ENCODE measurements around the gene NDUFAF2.

The NDUFAF2 gene

GRCh38 chr5:61137835-61138234 is 192.8 kb downstream of the NDUFAF2 start:
- no peak for DNase-seq

GRCh38 chr5:61139094-61139873 is 194.3 kb downstream of the NDUFAF2 start:
- no peak for DNase-seq

DNA sequence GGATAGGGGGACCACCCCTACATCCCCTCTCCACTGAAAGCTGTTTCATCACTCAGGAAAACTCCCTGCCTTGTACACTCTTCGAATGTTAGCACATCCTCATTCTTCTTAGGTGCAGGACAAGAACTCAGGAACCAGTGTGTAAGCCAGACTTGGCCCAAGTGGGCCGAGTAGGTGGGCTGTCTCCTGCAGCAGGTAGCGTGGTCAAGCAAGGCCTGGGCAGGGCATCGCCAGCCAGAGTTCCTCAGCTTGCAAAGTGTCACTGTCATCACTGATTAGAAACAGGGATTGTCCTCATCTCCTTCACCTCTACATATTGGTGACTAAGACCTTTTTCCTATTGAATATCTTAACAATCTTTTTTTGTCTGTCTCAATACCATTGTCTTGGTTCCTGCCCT is 194.9 kb downstream of the NDUFAF2 start:
- no peak for DNase-seq

DNA sequence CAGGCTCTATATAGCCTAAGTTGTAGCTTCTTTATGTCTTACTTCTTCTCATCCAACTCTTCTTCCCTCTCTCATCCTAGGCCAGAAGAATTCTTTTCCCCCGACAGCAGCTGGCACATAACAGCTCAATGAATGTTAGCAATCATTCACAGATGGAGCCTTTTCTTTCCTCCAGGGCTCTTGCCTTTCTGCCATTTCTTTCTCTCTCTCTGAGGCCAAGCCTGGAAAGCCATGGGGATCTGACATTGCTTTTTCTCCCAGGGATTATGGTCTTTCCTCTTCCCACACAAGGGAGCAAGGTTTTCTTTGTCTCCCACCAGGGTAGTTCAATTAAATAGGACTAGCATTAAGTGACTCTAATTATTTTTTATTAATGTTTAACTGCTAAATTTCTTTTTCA is 196.8 kb downstream of the NDUFAF2 start:
- no peak for DNase-seq

GRCh38 chr5:61142391-61142790 is 197.4 kb downstream of the NDUFAF2 start:
- DNase-seq = no peak

DNA sequence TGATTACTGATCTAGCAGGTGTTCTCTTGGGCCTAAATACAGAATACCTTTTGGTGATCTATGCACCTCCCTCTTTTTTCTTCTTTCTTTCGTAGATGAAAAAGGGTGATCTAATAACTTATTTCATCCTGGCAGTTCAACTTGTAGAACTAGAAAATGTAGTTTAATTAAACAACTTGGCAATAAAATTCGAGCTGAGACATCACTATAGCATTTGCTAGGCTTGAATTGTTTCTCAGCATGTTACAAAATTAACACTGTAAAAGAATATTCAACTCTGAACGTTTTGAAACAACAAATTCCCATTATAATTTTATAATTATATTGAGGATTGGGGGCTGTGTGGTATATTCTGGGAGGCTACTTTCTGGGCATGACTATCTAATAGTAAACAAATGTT is 197.8 kb downstream of the NDUFAF2 start:
- DNase-seq = no peak

- DNase-seq = no peak
Measured at GRCh38 chr5:61148515-61148914, 203.5 kb downstream of the NDUFAF2 start.

DNA sequence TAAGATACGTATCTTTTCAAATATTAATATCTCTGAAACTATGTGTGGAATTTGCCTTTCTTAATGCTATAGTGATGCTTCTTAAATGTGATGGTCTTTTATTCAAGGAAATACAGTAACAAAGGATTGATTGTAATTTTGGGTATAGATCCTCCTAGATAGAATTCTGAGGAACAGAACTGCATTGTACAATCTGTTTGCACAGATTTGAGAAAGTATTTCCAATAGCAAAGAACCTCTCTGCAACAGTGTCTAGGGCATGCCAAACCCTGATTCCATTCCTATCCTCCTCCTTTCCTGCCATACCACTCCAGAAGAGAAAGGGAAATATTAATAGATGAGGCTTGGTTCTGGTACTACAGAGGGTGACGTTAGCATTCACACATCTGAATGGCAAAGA is 206.9 kb downstream of the NDUFAF2 start:
- DNase-seq = no peak

DNA sequence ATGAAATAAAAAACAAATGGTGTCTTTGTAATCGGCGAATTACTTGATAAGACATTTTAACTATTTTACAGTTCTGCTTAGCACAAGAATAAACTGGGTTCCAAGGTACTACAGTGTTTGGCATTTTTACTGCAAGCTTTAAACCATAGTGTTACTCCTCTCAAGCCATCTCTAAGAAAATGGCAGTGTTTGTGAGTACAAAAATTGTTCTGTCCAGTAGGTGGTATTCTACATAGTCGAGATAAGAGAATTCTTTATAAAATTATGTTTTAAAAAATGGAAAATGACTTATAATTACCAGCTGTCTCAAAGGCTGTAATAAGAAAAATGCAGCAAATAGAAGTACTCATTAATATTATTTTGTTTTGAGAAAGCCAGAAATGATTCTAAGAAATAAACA is 214.1 kb downstream of the NDUFAF2 start:
- no peak for DNase-seq

DNA sequence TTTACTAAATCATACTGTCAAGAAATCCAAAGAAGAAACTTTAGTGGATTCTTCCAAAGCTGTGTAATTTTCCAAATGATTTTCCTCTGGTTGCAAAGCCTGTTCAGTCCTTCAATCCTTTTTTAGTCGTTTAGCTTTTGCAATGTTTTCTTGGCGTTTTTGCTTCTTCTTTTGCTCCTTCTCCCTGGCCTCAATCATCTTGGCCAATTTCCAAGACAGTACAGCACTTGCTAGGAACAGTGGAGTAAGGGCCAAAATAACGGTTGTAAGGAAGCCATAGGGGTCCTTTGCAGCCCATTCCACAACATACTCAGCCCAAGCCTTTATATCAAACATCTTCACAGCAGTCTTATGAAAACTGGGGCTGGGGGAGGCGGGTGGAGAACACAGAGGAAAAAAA is 214.8 kb downstream of the NDUFAF2 start:
- DNase-seq = no peak

- DNase-seq = no peak
Measured at GRCh38 chr5:61160497-61160896, 215.5 kb downstream of the NDUFAF2 start.

- peak; percentile 81 for DNase-seq
Measured at GRCh38 chr5:61162010-61162831, 217.2 kb downstream of the NDUFAF2 start, which contains the start of gene SMIM15. TSS of gene SMIM15 (minus strand) at chr5:61162468. CDS start at chr5:61160171, 2,297 bp downstream.

DNA sequence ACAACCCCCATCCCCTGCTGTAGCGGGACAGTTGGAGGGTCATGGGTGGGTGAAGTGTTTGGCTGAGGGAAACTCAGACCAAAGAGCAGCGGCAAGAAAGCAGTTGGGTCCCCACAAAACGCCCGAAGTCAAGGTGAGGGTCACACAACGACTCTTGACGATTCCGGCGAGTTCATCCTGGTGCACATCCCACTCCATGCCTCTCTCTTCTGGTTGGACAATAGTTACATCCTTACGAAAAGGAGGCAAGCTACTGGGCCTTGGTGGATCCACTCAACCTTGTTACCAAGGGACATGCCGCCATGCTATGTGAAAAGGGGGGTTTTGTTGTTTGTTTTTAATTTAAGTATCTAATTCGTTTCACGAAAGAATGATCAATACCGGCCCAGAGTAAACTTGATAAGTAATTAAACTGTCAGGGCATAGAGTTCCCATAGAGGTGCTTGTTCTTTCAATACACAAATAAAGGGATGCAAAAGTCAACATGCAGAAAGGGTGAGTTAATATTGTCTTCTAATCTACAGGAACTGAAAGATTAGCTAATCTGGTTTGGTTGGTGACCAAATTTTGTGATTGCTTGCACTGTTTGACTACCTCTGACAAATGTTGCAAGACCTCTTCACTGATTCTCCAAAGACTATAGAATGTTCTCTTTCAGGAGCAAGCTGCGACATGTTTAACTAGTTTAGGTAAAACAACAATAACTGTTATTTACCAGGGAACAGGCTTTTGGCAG is 218.0 kb downstream of the NDUFAF2 start:
- DNase-seq = peak; percentile 5

GRCh38 chr5:61163905-61164304 is 218.9 kb downstream of the NDUFAF2 start:
- DNase-seq = no peak

- no peak for DNase-seq
Measured at GRCh38 chr5:61167382-61167781, 222.4 kb downstream of the NDUFAF2 start.

GRCh38 chr5:61168951-61169350 is 223.9 kb downstream of the NDUFAF2 start:
- DNase-seq = no peak

DNA sequence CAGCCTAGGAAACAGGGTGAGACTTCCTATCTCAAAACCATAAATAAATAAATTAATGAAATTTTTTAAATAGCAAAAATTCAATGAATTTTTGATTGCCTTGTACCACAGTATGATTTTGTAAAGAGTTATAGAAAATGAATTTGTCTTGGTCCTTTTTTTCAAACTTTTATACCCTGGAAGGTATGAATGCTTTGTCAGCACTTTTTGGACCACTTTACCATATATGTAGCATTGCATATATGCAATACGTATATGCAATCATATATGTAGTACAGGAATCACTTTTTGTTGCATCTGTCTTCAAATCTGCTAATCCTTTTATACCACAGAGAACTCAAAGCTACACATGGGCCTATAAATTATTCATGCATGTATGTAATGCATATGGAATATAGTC is 226.5 kb downstream of the NDUFAF2 start:
- DNase-seq = no peak

- no peak for DNase-seq
Measured at GRCh38 chr5:61176631-61177030, 231.6 kb downstream of the NDUFAF2 start.

GRCh38 chr5:61177070-61177469 is 232.1 kb downstream of the NDUFAF2 start:
- no peak for DNase-seq

DNA sequence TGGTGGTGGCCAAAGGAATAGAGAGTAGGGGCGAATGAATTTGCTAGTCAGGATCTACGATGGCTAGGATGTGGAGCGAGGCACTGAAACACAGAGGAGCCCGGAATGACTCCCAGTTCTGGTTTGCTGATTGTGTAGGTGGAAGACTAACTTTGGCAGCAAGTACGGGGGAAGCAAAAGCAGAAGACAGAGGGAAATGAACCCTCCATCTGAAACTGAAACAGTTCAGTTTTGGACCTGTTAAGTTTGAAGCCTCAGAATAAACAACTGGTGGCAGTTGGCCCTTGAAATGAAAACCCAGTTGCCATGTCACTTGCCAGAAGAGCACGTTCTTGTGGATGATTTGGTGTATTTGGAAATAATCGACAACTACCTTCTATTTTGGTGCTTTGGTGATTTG is 232.7 kb downstream of the NDUFAF2 start:
- no peak for DNase-seq

DNA sequence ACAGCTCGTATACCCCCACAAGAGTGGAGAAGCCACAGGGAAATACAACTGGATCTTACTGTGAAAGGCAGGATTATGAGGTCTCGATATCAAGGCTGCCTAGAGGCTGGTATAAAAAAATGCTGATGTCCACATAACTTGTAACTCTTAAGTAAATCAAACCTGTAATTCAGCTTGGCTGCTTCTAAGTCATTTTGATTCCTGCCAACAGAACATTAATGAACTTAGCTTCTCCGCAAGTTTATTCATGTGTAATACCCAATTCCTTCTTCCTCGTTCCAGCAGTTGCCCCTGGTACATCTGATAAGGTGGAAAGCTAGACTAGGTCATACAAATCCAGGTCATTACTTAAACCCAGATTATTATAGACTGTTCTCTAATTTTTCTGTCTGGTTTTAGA is 233.7 kb downstream of the NDUFAF2 start:
- DNase-seq = no peak

DNA sequence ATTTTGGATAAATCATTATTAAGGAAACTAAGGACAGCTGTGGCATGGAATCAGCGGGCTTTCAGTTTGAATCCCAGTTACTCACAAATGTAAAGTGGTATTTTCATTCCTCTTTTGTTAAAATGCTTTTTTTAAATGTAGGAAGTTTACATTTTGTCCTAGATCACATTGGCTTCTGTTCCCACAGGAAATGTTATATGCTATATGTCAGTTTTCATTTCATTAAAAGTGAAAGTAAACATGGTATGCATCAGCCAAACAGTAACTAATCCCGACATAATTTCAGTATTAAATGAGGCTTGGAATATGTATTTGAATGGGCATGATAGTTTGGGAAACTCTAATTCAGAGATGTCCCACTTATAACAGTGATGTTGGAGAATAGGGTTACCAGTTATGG is 235.9 kb downstream of the NDUFAF2 start:
- no peak for DNase-seq

GRCh38 chr5:61182449-61182848 is 237.4 kb downstream of the NDUFAF2 start:
- no peak for DNase-seq

DNA sequence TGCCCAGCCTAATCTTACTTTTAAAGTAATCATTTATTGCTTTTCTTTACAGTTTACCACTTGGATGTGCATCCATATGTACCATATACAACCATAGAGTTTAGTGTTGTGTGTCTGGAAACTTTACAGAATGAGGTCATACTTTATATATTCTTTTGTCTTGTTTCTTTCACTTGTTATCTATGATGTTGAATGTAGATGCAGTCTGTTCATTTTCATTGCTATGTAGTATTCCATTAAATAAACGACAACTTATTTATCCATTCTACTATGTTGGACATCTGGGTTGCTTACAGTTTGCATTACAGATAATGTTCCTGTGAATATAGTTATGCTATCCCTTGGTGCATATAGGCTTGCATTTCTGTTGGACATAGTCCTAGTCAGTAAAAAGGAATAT is 238.5 kb downstream of the NDUFAF2 start:
- DNase-seq = no peak

Measured in CD4-positive, alpha-beta T cell treated with Interleukin-21 for 1 hour (primary cell).